PC-9 (cell line): ENCODE results near the gene SLAMF1. TPM values are rescaled to one million over a fixed set of nuclear protein-coding genes. Genes with fewer than 3 reads are reported as not detected.

Experiments
- BruUV-seq: library from RNA; stranded (reverse); fragments of 400-500 nt; replicated peaks from 2 replicates; lab custom pipeline; 2021; lab: Mats Ljungman, UMichigan
- CTCF ChIA-PET: fragments of 300-600 bp; sonication (Branson Sonifier 250); formaldehyde crosslinking; loops from one replicate; lab custom pipeline; 2022; ENCODE audit warnings: antibody characterized with exemption; lab: Charles Lee
- POLR2A ChIA-PET: fragments of 300-600 bp; sonication (Branson Sonifier 250); formaldehyde crosslinking; loops from one replicate; lab custom pipeline; 2022; ENCODE audit warnings: antibody characterized with exemption; ENCODE audit not compliant: unreplicated experiment; lab: Charles Lee
- DNase-seq, 2 experiments: peaks; one replicate each; pipeline versions ENCODE4 v3.0.0 to v3.0.0-alpha.2; 2015 to 2022; ENCODE audit warnings: mixed read lengths in 1 of 2
- H2AFZ ChIP-seq: fragments of 200-600 bp; sonication (generic); 2 replicates; pipeline ENCODE4 v1.8.1; 2017; ENCODE audit warnings: antibody characterized with exemption
- H3F3A ChIP-seq: fragments of 200-600 bp; sonication (generic); 2 replicates; pipeline ENCODE4 v1.8.1; 2017; ENCODE audit warnings: antibody characterized with exemption, mild to moderate bottlenecking, low read depth; ENCODE audit not compliant: insufficient read depth
- H3K27ac ChIP-seq: fragments of 200-600 bp; sonication (generic); 2 replicates; pipeline ENCODE4 v1.6.1; 2016; ENCODE audit warnings: mixed run types
- H3K27me3 ChIP-seq: fragments of 200-600 bp; sonication (generic); 2 replicates; pipeline ENCODE4 v1.6.1; 2016; ENCODE audit warnings: low read depth, mixed run types; ENCODE audit not compliant: insufficient read depth
- H3K36me3 ChIP-seq: fragments of 200-600 bp; sonication (generic); 2 replicates; pipeline ENCODE4 v1.6.1; 2016; ENCODE audit warnings: low read depth, mixed run types
- H3K4me1 ChIP-seq: fragments of 200-600 bp; sonication (generic); replicated peaks from 2 replicates; pipeline ENCODE4 v1.6.1; 2016; ENCODE audit warnings: mixed run types; ENCODE audit not compliant: insufficient read depth
- H3K4me2 ChIP-seq: fragments of 200-600 bp; sonication (generic); 2 replicates; pipeline ENCODE4 v1.6.1; 2017; ENCODE audit warnings: mixed run types
- H3K4me3 ChIP-seq: fragments of 200-600 bp; sonication (generic); 2 replicates; pipeline ENCODE4 v1.6.1; 2016; ENCODE audit warnings: mixed run types
- H3K79me2 ChIP-seq: fragments of 200-600 bp; sonication (generic); 2 replicates; pipeline ENCODE4 v1.6.1; 2017; ENCODE audit warnings: low read depth, mixed run types
- H3K9me2 ChIP-seq: fragments of 200-600 bp; sonication (generic); 2 replicates; pipeline ENCODE4 v1.8.1; 2017; ENCODE audit warnings: mild to moderate bottlenecking; ENCODE audit not compliant: insufficient read depth
- H3K9me3 ChIP-seq: fragments of 200-600 bp; sonication (generic); 2 replicates; pipeline ENCODE4 v1.8.1; 2016; ENCODE audit warnings: low read depth; ENCODE audit not compliant: insufficient read depth
- H4K20me1 ChIP-seq: fragments of 200-600 bp; sonication (generic); 2 replicates; pipeline ENCODE4 v1.8.1; 2017; ENCODE audit not compliant: insufficient read depth
- EZH2 ChIP-seq: fragments of 200-600 bp; sonication (generic); IDR thresholded peaks from 2 replicates; pipeline ENCODE4 v1.8.0; 2017; ENCODE audit warnings: antibody characterized with exemption, low read depth
- intact Hi-C: fragments of 100-400 bp; cut with micrococcal nuclease; formaldehyde crosslinking; loops from one replicate; pipeline ENCODE4 v1.10.0; 2022; ENCODE audit not compliant: unreplicated experiment
- total RNA-seq: library from RNA; stranded (reverse); gene quantifications from 2 replicates; pipeline ENCODE4 v1.2.3, GENCODE V29; 2021
- TF ChIP-seq, protein P1 (sequence below): fragments of 200-600 bp; sonication (generic); conservative IDR thresholded peaks from 2 replicates; pipeline ENCODE4 v1.6.1; 2017; ENCODE audit warnings: mixed run types, antibody characterized with exemption, mild to moderate bottlenecking, moderate library complexity

The SLAMF1 gene
- total RNA-seq, 1 experiment from 2014 or later: not detected

DNA sequence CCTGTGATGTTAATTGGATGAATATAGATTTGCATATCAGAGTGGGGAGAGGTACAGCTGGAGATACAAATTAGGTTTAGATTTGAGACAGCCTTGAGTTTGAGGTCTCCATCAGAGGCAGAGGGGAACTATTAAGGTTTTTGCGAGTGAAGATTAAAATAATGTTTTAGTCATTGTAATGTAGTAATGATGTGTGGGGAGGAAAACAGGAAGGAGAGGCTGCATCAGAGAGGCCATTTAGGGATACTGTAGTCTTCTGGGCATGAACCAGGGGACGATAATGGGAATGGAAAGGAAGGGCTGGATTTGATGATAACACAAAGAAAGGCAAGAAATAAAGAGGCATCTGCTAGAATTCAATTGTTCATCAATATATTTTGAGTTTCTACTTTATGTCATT is 77.0 kb downstream of the SLAMF1 start:
- POLR2A ChIA-PET: no interaction called here
- H4K20me1 ChIP-seq: no peaks in the 10 kb centered on the region
- H3F3A ChIP-seq: no peaks in the 10 kb centered on the region
- TF ChIP-seq EZH2: no peak
- TF ChIP-seq, protein P1, sequence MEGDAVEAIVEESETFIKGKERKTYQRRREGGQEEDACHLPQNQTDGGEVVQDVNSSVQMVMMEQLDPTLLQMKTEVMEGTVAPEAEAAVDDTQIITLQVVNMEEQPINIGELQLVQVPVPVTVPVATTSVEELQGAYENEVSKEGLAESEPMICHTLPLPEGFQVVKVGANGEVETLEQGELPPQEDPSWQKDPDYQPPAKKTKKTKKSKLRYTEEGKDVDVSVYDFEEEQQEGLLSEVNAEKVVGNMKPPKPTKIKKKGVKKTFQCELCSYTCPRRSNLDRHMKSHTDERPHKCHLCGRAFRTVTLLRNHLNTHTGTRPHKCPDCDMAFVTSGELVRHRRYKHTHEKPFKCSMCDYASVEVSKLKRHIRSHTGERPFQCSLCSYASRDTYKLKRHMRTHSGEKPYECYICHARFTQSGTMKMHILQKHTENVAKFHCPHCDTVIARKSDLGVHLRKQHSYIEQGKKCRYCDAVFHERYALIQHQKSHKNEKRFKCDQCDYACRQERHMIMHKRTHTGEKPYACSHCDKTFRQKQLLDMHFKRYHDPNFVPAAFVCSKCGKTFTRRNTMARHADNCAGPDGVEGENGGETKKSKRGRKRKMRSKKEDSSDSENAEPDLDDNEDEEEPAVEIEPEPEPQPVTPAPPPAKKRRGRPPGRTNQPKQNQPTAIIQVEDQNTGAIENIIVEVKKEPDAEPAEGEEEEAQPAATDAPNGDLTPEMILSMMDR: no peak
- peaks cover 58% of the 10 kb centered on the region for H3K27me3 ChIP-seq
- H3K4me1 ChIP-seq: no peaks in the 10 kb centered on the region
- no peak overlapping the region for H2AFZ ChIP-seq
- no peak overlapping the region for H3K27ac ChIP-seq
- H3K9me2 ChIP-seq: no peaks in the 10 kb centered on the region
- H3K79me2 ChIP-seq: no peaks in the 10 kb centered on the region
- DNase-seq: no peak
- no peak overlapping the region for H3K4me2 ChIP-seq
- H3K9me3 ChIP-seq: no peaks in the 10 kb centered on the region
- CTCF ChIA-PET: no interaction called here
- BruUV-seq: no TSS peak
- H3K4me3 ChIP-seq: no peak overlapping the region
- H3K36me3 ChIP-seq: no peaks in the 10 kb centered on the region
- intact Hi-C loops: no loop called here

DNA sequence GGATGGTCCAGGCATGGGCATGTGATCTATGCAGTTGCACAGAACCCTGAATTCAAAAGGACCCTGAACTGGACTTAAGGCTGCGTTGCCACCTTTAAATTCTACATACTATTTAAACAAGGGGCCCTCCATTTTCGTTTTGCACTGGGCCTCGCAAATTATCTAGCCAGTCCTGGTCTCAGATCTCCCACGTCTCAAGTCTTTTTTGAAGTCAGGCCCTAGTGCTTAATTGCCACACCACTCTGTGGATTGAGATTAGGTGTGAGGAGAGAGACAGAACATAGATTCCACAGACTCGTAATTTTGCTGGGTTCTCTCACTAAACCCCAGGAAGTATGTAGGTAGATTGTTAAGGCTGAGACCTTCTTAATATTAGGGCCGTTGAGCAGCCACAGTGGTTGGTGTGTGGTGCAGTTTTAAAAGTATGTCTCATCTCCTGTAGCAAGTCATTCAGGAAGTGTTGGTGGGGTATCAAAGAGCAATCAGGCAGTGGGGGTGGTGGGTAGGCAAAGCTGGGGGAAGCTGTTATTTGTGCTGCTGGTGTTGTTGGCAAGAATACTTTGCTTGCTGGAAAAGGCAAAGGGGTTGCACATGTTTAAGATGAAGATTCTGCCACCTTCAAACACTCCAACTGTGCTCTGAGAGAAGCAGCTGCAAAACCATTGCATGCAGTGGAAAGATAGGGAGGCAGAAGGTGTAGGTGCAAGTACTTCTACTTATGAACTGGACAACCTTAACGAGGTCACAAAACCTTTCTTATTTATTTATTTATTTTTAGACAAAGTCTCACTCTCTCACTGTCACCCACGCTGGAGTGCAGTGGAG is 78.8 kb downstream of the SLAMF1 start:
- Histone ChIP-seq H3K9me3 (no peaks in the 10 kb centered on the region), H3K4me1 (no peaks in the 10 kb centered on the region), H3K27me3 (peaks cover 60% of the 10 kb centered on the region), H3K9me2 (no peaks in the 10 kb centered on the region), H4K20me1 (no peaks in the 10 kb centered on the region), H3K27ac (no peak overlapping the region), H3K4me2 (no peak overlapping the region), H3F3A (no peaks in the 10 kb centered on the region), H3K4me3 (no peak overlapping the region), H3K79me2 (no peaks in the 10 kb centered on the region), H3K36me3 (no peaks in the 10 kb centered on the region), H2AFZ (no peak overlapping the region)
- no peak for DNase-seq
- intact Hi-C loops: no loop called here
- BruUV-seq: no TSS peak
- ChIA-PET POLR2A (no interaction called here), CTCF (no interaction called here)
- TF ChIP-seq, protein P1: no peak

DNA sequence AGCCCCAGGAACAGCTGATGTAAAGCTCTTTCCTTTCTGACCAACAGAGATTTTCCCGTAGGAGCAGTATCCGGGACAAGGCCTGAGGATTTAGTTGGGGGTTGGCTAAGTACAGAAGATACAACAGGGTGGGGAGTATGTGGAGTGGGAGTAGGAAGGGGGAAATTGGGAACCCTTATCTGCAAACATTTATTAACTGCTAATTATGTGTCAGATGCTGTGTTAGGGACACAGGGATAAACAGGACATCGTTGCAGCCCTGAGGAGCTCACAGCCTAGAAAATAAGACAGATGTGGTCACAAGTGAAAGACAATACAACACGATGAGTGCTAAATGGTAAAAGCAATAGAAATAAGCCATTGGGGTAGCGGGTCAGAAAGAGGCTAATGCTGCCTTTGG is 79.5 kb downstream of the SLAMF1 start:
- Histone ChIP-seq H3K4me1 (no peaks in the 10 kb centered on the region), H2AFZ (no peak overlapping the region), H3K79me2 (no peaks in the 10 kb centered on the region), H3K27ac (no peak overlapping the region), H3K4me2 (no peak overlapping the region), H3F3A (no peaks in the 10 kb centered on the region), H3K4me3 (no peak overlapping the region), H3K9me2 (no peaks in the 10 kb centered on the region), H3K27me3 (peaks cover 60% of the 10 kb centered on the region), H3K9me3 (no peaks in the 10 kb centered on the region), H3K36me3 (no peaks in the 10 kb centered on the region), H4K20me1 (no peaks in the 10 kb centered on the region)
- BruUV-seq: no TSS peak
- no peak for TF ChIP-seq EZH2
- TF ChIP-seq, protein P1: no peak
- intact Hi-C loops: no loop called here
- CTCF ChIA-PET: no interaction called here
- POLR2A ChIA-PET: no interaction called here
- DNase-seq: no peak
